Hepatic stellate cell (primary cell): ENCODE data around the gene SNTG2.
"Not testable (repeated sequence)": the region's sequence is repeated elsewhere in the genome, so short reads cannot be mapped to it uniquely, and the experiment has no call there.

Source experiments
- DNase-seq: peaks from one replicate; pipeline ENCODE4 v3.0.0; 2011; ENCODE audit warnings: low spot score

Gene SNTG2

DNA sequence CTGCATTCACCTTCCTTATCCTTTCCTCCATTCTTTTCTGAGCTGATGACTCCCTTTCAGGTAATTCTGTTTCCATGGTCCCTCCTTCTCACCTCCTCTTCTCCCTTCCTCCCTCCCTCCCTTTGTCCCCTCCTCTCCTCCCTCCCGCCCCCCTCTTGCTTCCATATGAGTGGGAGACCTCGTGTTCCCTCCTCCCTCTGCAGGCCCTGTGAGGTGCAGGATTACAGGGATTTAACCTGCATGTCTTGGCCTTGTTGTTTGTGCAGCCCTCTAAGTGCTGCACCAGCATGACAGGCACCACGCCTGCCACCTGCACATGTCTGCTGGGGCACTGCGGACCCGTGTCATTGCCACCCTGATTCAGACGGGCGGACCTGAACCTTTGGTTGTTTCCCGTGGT is 103.1 kb downstream of the SNTG2 start:
- DNase-seq: no peak

DNA sequence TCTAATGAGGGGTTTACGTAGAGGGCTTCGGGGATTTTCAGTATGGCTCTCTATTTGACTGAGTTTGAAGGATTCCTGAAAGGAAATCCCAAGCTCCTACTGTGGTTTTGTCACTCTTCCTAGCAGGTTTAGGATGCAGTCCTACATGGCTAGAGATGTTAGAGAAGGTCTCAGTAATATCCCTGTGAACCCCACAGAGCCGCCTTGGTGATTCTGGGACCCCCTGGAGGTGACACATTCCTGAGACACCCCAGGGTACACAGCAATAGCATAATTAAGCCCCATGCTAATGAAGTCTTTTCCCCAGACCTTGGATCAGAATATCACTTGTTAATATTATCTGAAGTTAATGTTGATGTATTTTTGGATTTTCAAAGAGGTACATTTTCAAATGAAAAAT is 103.8 kb downstream of the SNTG2 start:
- no peak for DNase-seq

DNA sequence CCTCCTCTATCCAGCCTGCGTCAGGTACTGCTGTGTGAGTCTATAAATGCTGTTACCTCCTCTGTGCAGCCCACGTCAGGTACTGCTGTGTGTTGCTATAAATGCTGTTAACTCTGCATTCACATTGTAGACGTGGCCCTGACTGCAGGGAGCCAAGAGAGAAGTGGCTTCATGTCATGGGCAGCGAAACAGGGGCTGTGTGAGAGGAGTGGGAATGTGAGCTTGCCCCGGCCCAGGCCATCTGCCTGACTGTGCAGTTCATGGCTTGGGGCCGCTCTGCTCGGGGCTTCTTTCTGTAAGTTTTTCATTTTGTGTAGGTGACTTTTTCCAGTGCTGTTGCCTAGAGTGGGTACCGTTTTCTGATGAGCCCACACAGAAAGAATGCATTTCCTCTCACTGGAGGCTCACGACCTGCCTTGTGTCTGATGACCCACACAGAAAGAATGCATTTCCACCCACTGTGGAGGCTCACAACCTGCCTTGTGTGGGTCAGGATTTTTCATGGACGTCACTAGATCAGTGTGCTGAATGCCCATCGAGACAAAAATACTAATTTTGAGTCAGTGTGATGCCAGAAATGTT is 104.5 kb downstream of the SNTG2 start:
- DNase-seq: peak; percentile 82

DNA sequence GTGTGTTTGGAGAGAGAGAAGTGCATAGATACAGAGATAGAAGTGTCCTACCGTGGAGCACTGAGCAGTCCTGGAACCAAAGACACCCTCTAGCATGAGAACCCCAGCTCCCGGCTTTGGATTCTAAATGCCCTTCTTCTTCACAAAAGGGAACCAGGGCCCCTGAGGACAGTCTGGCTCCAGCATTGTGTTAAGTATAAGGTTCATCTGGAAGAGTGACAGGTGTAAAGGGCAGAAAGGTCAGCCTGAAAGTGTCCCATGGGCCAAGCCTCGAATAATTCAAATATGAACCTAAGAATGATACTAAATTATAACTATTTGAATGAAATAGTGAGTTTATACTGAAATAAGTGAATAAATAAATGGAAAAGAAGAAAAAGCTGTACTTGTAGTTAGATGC is 109.7 kb downstream of the SNTG2 start:
- no peak for DNase-seq

DNA sequence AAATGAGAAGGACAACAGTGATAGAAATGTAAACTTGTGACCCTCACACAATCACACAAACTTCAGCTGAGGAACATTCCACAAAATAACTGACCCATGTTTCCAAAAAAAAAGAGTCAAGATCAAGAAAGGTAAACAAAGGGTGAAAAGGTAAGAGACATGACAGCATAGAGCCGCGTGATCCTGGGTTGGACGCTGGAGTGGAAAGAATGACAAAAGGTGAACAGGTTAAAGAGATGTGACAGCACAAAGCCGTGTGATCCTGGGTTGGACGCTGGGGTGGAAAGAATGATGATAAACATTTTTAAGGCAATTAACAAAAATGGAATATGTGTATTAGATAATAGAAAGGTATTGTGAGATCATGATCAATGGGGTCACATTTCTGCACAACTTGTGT is 110.3 kb downstream of the SNTG2 start:
- DNase-seq: no peak

DNA sequence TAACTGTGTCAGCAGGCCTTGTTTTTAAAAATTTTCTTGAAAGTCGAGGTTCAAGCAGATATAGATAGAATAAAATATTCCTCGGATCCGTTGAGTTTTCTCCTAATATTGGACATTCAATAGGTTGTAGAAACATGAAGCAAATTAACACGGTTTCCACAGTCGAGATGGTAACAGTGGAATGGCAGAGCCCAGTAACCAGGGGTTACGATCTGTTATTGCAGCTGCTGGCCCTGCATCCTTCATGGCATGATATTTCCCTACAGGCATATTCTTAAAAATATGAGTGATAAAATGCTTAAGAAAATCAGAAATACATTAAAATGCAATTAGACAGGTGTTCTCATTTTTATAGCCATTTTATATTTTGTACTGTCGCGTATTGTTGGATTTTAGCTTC is 117.6 kb downstream of the SNTG2 start:
- DNase-seq: no peak

DNA sequence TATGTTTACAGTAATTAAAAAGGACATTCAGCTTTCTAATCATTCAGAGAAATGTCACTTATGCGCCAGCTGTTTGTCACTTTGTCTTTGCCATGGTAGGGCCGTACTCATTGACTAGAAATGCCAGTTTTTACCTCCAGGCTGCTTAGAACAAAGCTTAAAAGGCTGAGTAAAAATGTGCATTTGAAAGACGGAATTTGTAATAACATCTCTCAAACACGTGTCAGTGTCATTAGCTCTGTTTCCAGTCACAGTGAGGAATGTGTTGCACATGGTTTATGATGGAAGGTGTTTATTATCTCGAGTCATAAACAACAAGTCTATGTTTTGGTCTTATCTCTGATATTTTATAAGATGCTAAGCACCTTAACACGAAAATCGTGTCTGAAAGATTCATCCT is 118.2 kb downstream of the SNTG2 start:
- DNase-seq: no peak

DNA sequence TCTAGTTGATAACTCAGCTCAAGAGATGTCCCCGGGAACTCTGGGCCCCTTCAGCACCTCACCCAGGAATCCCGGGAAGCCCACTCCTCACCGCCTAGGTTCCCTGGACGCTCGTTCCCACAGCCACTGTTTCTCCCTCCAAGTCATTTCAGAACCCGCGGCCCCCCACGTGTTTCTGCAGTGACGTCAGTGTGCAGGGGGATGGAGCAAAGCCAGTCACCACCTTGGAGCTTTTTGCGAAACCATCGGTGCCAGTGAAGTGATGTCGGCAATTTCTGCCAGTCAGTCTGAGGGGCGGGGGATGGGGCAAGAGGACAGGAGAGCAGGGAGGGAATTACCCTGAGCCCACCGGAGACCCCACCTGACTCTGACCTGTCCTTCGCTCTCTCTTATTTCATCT is 119.2 kb downstream of the SNTG2 start:
- DNase-seq: no peak

DNA sequence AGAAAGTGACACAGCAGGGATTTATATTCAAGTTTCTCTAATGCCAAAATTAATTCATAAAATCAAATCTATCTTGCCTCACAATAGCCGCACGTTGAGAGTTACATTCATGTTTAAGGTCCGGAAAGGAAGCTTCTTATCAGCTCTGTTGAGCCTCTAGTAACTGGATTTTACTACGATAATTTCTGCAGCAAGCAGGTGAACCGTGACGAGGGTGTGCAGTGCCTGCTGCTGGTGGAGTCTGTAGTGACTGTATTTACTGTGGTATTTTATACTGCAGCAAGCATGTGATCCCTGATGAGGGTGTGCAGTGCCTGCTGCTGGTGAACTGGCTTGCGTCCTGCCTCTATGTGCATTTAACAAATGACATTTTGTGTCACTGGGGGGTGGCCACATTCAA is 120.0 kb downstream of the SNTG2 start:
- no peak for DNase-seq

DNA sequence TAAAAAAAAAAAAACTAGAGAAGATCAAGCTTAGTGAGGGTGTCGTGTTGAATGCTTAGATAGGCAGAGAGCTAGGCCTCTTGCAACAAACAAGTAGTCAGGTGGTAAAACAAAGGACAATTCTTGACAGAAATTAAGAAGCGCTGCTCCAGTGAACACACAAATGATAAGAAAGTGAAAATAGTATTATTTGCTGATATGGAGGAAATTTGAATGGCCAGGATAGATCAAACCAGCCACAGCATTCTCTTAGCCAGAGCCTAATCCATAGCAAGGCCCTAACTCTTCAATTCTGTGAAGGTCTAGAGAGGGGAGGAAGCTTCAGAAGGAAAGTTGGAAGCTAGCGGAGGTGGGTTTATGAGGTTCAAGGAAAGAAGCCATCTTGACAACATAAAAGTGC is 121.0 kb downstream of the SNTG2 start:
- no peak for DNase-seq

DNA sequence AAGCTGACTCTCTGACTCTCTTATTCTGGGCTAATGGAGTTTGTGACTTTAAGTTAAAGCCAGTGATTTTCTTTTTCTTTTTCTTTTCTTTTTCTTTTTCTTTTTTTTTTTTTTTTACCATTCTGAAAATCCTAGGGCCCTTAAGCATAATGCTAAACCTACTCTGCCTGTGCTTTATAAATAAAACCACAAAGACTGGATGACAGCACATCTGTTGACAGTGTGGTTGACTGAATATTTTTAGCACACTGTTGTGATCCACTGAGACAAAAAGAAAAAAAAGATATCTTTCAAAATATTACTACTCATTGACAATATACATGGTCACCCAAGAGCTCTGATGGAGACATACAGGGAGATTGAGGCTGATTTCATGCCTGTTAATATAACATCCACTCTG is 121.6 kb downstream of the SNTG2 start:
- DNase-seq: no peak

DNA sequence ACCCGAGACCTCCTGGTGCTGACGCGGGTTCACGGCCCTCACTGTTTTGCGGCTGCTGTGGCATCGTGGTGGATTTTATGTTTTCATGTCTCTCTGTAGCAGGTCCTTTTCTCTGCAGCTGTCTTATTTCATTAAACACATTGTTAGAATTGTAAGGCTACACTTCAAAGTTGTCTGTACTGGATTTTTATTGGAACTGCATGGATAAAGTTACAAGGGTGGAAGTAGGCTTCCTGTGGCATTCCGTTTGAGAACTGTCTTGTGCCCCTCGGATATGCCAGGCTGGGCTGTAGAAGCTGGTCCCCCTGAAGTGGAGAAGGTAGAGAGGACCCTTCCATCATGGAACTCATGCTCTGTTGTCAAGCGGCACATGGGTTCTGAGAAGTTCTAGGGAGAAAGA is 127.3 kb downstream of the SNTG2 start:
- no peak for DNase-seq

DNA sequence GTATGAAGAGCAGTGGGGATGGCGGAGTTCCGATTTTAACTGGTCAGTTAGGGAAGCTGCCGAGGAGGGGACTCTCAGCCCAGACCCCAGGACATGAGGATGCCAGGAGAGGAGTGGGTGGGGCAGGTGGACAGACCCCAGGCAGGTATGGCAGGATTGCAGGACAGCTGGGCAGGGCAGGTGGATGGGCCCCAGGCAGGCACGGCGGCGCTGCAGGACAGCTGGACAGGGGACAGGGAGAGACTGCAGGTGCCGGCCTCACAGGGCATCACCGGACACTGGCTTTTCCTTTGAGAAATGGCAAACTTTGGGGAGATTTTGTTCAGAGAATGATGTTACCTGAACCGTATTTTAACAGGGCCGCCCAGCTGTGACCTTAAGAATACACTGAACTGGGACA is 127.7 kb downstream of the SNTG2 start:
- no peak for DNase-seq

DNA sequence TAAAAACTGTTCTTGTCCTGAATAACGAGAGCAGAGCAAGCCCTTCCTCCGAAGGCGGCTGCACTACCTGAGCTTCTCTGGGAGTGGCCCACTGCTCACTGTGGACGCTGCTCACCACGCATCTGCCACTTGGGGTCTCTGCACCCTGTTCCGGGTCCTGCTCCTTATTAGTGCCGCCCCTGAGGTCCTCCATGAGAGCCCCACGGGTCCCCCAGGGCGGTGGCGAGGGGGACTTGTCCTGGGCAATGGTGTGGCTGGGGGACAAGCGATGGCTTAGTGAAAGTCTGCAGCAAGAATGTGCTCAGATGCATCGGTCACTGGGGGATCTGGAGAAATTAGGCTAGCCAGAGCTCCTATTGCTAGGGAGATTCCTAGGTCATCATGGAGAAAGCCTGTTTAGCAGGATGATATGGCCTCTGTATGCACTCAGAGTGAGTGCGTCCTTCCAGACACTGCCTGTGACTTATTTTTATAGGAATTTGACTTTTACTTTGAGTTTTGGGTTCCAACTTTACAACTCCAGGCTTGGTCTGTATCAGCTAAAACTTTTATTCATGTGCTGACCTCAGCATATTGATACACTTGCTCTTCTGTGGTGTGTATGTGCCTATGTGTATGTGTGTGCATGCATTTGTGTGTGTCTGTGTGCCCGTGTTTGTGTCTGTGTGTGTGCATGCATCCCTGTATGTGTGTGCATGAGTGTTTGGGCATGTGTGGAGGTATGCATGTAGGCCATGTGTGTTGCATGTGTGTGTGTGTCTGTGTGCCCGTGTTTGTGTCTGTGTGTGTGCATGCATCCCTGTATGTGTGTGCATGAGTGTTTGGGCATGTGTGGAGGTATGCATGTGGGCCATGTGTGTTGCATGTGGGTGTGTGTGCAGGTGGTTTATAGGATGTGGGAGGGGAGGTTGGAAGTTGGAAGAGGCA is 129.5 kb downstream of the SNTG2 start:
- DNase-seq: no peak

DNA sequence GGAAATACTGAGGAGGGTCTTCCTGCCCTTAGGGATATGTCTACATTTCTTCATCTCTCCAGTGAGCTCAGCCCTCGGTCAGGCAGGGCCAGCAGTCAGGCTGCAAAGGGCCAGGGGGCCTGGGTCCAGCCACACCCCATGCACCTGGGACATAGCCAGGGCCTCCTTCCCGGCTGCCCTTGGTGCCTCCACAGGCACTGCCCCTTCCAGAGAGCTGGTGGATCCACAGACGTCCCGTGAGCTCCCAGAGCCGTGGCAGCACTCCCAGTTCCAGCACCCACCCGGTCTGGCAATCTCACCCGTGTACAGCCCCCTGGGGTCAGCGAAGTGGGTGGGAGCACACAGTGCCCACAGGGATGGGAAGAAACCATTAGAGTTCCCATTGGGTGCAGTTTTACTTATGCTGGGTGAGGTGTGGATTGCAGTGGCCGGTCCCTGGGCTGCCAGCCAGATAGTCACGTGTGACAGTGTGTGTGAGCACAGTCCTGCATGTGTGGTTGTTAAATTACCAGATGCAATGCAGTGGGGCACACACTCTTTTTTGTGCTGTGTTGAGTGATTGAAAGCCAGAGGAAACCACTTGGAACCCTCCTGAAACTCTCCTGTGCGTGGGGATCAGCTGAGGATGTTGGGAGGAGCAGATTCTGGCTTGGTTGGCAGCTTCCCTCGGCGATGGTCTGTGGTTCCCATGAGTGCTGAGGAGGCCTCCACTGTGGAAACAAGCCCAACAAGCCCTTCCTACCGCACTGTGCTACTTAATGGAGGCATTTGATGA is 131.0 kb downstream of the SNTG2 start:
- DNase-seq: peak; percentile 21

DNA sequence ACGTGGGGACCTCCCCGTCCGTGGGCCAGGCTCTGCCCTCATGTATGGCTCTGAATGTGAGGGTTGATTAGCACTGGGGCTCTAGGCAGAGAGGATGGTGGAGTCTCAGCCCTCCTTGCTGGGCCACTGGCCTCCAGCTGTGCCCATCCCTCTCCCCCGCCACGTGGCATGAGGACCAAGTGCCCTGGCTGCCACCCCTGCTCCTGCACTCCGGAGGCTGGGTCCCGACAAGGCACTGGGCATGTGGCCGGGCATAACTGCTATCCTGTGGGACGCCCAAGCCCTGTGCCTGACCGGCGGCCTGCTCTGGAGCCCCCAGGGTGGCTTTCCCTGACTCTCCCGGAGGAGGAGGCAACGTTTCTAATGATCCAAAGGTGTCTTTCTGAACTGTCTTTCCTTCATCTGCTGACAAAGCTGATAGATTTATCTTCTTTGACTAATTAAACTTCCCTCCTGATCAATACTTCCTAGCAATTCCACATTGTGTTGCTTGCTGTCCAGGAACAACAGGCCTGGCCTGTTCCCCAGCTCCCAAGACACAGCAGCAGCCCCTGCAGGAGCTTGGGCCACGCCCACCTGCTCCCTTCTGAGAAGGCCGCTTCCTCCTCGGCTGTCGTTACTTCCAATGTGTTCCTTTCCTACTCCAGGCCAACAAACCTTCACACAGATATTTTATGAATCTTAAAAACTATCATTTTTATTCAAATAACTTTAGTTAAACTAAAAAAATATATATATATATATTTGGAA is 132.0 kb downstream of the SNTG2 start:
- no peak for DNase-seq

DNA sequence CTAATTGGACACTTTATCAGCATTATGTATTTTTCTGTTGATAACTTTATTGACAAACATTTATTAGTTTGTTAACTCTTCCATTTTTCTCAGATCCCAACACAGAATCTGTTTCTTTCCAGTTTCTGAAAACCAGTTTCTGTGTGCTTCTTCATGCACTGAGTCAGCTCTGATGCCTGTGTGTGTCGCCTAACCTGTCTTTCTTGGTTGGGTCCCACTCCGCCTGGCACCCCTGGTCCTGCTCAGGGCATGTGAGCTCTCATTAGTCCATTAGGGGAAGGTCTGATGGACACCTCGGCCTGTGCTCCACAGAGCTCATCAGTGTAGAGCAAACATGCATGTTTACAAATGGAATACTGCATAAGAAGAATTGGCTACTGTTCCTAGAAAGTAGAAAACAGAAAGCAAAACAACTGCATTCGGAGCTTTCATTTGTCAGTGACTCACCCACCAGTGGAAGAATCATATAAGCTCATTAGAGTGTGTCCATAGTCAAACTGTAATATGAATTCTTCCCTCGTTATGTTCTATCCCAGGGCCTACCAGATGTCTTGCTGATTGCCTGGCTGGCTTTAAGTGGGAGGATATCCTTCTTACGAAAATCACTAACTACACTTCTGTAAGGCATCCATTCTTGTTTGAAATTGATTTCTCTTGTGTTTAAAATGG is 137.7 kb downstream of the SNTG2 start:
- DNase-seq: no peak

DNA sequence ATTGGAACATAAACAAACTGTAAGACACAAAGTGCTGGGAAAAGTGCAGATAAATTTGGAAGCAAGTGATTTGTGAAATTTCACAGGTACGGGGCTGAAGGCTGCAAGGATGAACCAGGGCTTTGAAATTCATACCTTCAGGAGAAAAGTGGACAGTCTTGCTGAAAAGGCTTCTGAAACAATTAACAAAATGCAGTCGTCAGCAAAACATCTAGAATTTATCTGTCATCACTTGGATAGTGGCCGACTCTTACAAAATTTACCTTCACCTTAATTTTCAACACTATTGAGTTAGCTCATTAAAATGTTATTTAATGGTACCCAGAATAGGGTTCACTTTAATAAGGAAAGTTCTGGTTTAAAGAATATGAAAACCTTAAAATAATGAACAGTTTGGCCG is 138.3 kb downstream of the SNTG2 start:
- no peak for DNase-seq

DNA sequence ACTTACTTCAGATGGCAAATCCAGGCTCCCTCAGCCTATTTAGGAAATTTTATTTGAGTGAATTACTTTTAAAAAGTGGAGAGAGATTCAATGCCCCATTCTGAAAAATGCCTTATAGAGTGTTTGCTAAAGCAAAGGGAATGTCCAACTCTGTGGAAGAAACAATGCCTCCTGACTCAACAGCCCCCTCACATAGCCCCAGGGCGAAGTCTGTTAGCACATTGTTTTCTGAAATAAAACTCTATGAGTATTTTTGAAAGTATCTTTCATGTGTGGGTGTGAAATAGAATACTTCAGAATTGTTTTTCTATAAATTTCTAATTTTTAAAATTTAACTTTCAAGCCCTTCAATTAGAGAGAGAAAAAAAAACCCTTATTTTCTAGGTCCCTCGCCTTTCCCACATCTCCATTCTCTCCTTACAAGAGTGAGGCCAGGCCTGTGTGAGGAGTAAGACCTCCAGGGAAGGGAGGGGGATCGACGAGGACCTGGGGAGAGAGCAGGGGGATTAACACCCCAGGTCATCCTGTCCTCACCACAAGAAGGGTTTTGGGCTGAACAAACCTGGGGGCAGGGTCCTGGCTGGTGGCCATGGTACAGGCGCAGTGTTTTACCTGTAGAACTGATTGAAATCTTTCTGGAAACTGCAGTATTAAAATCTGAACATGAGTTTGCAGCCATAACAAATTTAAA is 141.4 kb downstream of the SNTG2 start:
- no peak for DNase-seq

DNA sequence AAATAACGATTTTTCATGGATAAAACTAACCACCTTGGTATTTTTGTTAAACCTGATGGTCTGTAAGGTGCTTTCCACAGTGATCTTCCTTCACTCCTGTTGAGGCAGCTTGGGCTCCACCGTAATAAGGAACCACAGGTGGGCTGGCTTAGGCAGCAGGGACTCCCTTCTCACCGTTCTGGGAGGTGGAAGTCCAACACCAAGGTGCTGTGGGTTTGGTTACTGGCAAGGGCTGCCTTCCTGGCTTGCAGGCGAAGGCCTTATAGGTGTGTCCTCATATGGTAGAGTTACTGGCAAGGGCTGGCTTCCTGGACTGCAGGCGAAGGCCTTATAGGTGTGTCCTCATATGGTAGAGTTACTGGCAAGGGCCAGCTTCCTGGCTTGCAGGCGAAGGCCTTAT is 143.0 kb downstream of the SNTG2 start:
- DNase-seq: not testable (repeated sequence)

DNA sequence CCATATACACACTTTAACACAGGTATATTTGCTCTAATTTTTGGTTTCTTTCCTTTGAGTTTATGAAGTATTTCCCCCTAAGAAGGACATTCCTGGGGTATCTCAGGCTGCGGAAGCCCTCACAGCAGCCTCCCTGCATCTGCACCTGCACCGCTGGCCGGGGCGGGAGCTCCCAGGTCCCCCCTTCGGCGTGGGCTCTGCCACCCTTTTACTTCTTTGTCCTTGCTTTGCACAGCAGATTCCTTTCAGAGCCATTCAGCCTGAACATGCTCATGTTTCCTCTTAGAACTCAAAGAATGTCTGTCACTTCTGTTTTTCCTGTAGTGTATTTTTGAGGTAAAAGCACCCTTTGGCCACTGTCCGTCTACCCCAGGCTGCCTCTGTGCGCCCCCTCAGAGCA is 146.5 kb downstream of the SNTG2 start:
- DNase-seq: no peak
